Neural crest cell (in vitro differentiated cells): ENCODE measurements around the gene FKBP9. TPM values are rescaled to one million over a fixed set of nuclear protein-coding genes. Genes with fewer than 3 reads are reported as not detected.
A peak's percentile ranks its signal among the peaks of the same experiment; 100 is the strongest.

ENCODE experiments used
- DNase-seq: peaks from one replicate; pipeline ENCODE4 v3.0.0; 2021; ENCODE audit warnings: low read depth, mixed read lengths, low spot score
- H3K27ac Mint-ChIP-seq: one replicate; pipeline ENCODE4 v1.8.0; 2021; ENCODE audit warnings: mild to moderate bottlenecking, mixed read lengths; ENCODE audit not compliant: unreplicated experiment
- H3K27me3 Mint-ChIP-seq: 2 replicates; pipeline ENCODE4 v1.8.0; 2021; ENCODE audit warnings: low read depth, mild to moderate bottlenecking, mixed read lengths
- H3K36me3 Mint-ChIP-seq: 2 replicates; pipeline ENCODE4 v1.8.0; 2021; ENCODE audit warnings: low read depth, mild to moderate bottlenecking, mixed read lengths
- H3K4me1 Mint-ChIP-seq: 2 replicates; pipeline ENCODE4 v1.8.0; 2021; ENCODE audit warnings: mixed read lengths
- H3K4me3 Mint-ChIP-seq: one replicate; pipeline ENCODE4 v1.8.0; 2021; ENCODE audit warnings: mild to moderate bottlenecking, mixed read lengths
- H3K9me3 Mint-ChIP-seq: 2 replicates; pipeline ENCODE4 v1.8.0; 2021; ENCODE audit warnings: mixed read lengths
- total RNA-seq: library from RNA; stranded (reverse); gene quantifications from 2 replicates; pipeline ENCODE4 v1.2.1, GENCODE V29; 2021
- TF ChIP-seq, protein P1 (sequence below): fragments of 200-600 bp; sonication (generic); conservative IDR thresholded peaks from 2 replicates; pipeline ENCODE4 v1.5.0; 2021; ENCODE audit warnings: antibody characterized with exemption, mild to moderate bottlenecking

Gene FKBP9
- total RNA-seq, 1 donor from 2014 or later: 85.6 TPM

DNA sequence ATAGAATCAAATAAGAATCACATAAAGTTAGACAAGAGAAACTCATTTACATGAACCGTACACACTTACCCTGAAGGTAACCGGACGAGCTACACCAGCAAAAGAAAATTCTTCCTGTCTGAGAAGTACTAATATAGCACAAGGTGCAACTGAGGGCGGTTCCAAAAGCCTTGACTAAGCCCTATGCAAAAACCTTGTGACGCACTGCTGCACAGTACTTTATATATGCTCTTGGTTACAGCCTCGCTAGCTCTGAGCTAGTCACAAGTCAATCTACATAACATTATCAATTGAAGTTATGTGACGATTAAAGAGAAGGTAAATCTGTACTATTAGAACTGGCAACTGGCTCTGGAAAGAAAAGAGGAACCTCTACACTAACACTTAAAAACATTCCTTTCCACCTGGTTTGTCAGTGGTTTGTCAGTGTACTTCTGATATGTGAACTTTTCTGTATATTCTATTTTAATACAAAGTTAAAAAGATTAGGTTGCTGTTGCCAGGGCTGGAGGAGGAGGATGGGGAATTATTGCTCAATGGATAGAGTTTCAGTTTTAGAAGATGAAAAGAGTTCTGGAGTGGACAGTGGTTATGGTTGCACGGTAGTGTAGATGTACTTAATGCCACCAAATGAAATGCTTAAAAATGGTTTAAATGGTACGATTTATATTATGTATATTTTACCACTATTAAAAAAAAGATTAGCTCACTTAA is 83.7 kb downstream of the FKBP9 start:
- DNase-seq: no peak
- H3K4me1 Mint-ChIP-seq: peaks cover 23% of the 10 kb centered on the region
- no peaks in the 10 kb centered on the region for H3K9me3 Mint-ChIP-seq
- H3K4me3 Mint-ChIP-seq: no peak overlapping the region
- no peaks in the 10 kb centered on the region for H3K27me3 Mint-ChIP-seq
- TF ChIP-seq, protein P1, sequence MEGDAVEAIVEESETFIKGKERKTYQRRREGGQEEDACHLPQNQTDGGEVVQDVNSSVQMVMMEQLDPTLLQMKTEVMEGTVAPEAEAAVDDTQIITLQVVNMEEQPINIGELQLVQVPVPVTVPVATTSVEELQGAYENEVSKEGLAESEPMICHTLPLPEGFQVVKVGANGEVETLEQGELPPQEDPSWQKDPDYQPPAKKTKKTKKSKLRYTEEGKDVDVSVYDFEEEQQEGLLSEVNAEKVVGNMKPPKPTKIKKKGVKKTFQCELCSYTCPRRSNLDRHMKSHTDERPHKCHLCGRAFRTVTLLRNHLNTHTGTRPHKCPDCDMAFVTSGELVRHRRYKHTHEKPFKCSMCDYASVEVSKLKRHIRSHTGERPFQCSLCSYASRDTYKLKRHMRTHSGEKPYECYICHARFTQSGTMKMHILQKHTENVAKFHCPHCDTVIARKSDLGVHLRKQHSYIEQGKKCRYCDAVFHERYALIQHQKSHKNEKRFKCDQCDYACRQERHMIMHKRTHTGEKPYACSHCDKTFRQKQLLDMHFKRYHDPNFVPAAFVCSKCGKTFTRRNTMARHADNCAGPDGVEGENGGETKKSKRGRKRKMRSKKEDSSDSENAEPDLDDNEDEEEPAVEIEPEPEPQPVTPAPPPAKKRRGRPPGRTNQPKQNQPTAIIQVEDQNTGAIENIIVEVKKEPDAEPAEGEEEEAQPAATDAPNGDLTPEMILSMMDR: no peak
- peak overlapping the region; percentile 57 for H3K27ac Mint-ChIP-seq
- no peaks in the 10 kb centered on the region for H3K36me3 Mint-ChIP-seq

DNA sequence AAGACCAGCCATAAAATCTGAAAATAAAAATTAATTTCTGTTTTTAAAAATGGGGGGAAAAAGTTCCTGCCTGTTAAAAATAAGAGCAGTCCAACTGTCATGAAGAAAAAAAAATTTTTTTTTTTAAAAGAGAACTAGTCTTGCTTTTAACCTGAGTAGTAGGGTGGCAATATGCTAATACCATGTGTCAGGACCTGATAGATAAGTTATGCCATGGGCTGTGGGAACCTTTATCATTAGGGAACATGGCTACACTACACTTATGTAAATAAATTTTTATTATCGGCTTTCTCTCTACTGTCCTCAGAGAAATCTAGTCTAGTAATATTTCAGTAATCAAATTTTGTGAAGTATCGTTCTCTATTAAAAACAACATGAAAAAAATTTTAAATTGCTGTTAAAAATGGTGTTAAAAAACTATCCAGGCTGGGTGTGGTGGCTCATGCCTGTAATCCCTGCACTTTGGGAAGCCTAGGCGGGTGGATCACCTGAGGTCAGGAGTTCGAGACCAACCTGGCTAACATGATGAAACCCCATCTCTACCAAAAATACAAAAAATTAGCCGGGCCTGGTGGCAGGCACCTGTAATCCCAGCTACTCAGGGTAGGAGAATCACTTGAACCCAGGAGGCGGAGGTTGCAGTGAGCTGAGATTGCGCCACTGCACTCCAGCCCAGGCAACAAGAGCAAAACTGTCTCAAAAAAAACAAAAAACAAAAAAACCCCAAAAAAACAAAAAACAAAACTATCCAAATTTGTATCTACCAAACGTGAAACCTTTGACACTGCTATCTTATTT is 84.6 kb downstream of the FKBP9 start:
- DNase-seq: no peak
- Mint-ChIP-seq H3K4me1 (peaks cover 23% of the 10 kb centered on the region), H3K4me3 (no peak overlapping the region), H3K9me3 (no peaks in the 10 kb centered on the region), H3K36me3 (no peaks in the 10 kb centered on the region), H3K27ac (no peak overlapping the region), H3K27me3 (no peaks in the 10 kb centered on the region)
- TF ChIP-seq, protein P1: no peak

DNA sequence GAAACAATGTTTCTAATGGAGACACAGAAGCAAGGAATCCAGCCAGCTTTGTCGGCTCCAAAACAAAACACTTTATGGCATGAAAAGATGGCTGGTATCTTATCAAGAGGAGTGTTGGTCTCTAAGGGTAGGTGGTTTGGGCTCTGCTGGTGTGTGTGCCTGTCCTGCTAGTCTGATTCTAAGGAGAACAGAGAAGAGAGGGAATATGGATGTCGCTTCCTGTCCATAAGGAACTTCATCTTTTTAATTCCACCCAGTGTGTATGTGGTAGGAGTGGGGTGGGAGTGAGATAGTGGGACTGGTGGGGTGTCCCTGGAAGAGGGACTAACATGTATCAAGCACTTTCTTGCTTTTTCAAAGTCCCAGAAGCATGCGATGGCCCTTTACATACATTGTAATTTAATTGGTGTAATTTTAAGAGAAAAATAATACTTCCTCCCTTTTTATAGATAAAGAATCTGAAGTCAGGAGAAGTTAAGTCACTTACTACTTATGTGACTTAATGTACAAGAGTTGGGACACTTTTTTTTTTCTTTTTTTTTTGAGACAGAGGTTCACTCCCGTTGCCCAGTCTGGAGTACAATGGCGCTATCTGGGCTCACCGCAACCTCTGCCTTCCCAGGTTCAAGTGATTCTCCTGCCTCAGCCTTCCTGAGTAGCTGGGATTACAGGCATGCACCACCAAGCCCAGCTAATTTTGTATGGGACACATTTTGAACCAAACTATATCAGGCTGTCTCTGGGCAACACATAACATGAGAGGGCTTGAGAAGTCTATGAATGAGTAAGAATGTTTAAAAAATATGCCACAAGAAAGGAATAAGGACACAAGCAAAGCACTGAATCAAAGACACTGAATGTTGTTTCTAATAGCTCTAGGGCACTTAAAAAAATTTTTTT is 86.5 kb downstream of the FKBP9 start:
- DNase-seq: no peak
- Mint-ChIP-seq H3K9me3 (no peaks in the 10 kb centered on the region), H3K4me1 (peaks cover 21% of the 10 kb centered on the region), H3K27ac (peak overlapping the region; percentile 45), H3K4me3 (no peak overlapping the region), H3K27me3 (no peaks in the 10 kb centered on the region), H3K36me3 (no peaks in the 10 kb centered on the region)
- TF ChIP-seq, protein P1: no peak

DNA sequence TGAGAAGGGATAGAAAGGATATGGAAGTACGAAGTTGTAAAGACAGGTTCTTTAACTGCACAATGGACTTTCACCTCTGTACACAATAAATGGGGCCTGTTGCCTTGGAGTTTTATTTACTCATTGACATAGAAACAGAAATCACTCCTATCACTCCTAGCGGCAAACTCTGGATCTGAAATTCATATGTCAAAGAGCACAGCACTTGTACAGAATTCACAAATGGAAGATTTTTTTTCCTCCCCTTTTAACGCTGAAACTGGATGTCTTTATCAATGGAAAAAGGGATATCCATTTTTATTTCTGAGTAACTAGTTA is 87.1 kb downstream of the FKBP9 start:
- no peak for DNase-seq
- TF ChIP-seq, protein P1: peak; percentile 19
- Mint-ChIP-seq H3K4me3 (no peak overlapping the region), H3K27ac (no peak overlapping the region), H3K9me3 (no peaks in the 10 kb centered on the region), H3K36me3 (no peaks in the 10 kb centered on the region), H3K27me3 (no peaks in the 10 kb centered on the region), H3K4me1 (peaks cover 19% of the 10 kb centered on the region)

DNA sequence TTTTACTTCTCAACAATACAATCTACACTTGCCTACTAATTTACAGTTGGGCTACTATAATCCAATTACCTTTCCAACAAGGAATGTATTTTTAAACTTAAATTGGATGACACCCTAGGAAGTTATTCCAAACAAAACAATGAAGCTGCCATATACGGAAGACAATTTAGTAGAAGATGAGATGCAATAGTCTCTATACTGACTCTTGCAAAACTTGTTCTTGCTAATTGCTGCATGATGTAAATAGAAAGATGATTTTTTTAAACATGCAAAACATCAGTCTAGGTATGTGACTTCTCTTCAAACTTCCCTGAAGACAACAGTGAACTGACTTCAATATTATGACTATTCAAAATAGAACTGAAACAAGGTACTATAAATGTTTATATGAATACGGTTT is 87.7 kb downstream of the FKBP9 start:
- Mint-ChIP-seq H3K4me3 (no peak overlapping the region), H3K27me3 (no peaks in the 10 kb centered on the region)

More for the DNA sequence above, 87.7 kb downstream of the FKBP9 start:
- no peak for DNase-seq
- H3K36me3 Mint-ChIP-seq: no peaks in the 10 kb centered on the region
- no peak overlapping the region for H3K27ac Mint-ChIP-seq
- TF ChIP-seq, protein P1: no peak
- no peaks in the 10 kb centered on the region for H3K9me3 Mint-ChIP-seq
- H3K4me1 Mint-ChIP-seq: peaks cover 12% of the 10 kb centered on the region
